Nephron (organoid): Measurements from ENCODE around the gene PLD1.
"Not testable (repeated sequence)": the region's sequence is repeated elsewhere in the genome, so short reads cannot be mapped to it uniquely, and the experiment has no call there.

Experiments used
- H3K27ac Mint-ChIP-seq, 3 experiments: 2 replicates each; pipeline ENCODE4 v1.8.0; 2020; ENCODE audit warnings: mixed read lengths in 3 of 3, mild to moderate bottlenecking in 2 of 3, moderate library complexity in 1 of 3
- H3K27me3 Mint-ChIP-seq: 2 replicates; pipeline ENCODE4 v1.8.0; 2021; ENCODE audit warnings: low read depth, mild to moderate bottlenecking, moderate library complexity, mixed read lengths
- H3K36me3 Mint-ChIP-seq: 2 replicates; pipeline ENCODE4 v1.8.0; 2020; ENCODE audit warnings: low read depth, mixed read lengths
- H3K4me1 Mint-ChIP-seq: 2 replicates; pipeline ENCODE4 v1.8.0; 2020; ENCODE audit warnings: mixed read lengths
- H3K4me3 Mint-ChIP-seq, 3 experiments: 2 replicates each; pipeline ENCODE4 v1.8.0; 2020; ENCODE audit warnings: mild to moderate bottlenecking in 3 of 3, mixed read lengths in 3 of 3, moderate library complexity in 2 of 3
- H3K9me3 Mint-ChIP-seq: 2 replicates; pipeline ENCODE4 v1.8.0; 2020; ENCODE audit warnings: mixed read lengths
- CTCF ChIP-seq, 3 experiments: fragments of 200-600 bp; sonication (generic); IDR thresholded peaks; one replicate each; pipeline ENCODE4 v1.5.0; 2021; ENCODE audit warnings: antibody characterized with exemption in 3 of 3; ENCODE audit not compliant: unreplicated experiment in 3 of 3

Gene PLD1

GRCh38 chr3:171748064-171748924 lies 62.0 kb downstream of the PLD1 start:
- Mint-ChIP-seq H3K27ac (peak overlapping the region; percentile 20 to 39 (median 21)), H3K9me3 (no peaks in the 10 kb centered on the region), H3K4me1 (peaks cover 46% of the 10 kb centered on the region), H3K27me3 (no peaks in the 10 kb centered on the region), H3K36me3 (peaks cover 6% of the 10 kb centered on the region), H3K4me3 (peak overlapping the region in 1 of 3 experiments; percentile 1)
- no peak for TF ChIP-seq CTCF (IDR thresholded peaks at IDR 0.05; ENCODE audit: unreplicated experiment in 3 of 3)

GRCh38 chr3:171747223-171747920 lies 62.9 kb downstream of the PLD1 start:
- H3K9me3 Mint-ChIP-seq: no peaks in the 10 kb centered on the region
- no peaks in the 10 kb centered on the region for H3K27me3 Mint-ChIP-seq
- no peak for TF ChIP-seq CTCF (IDR thresholded peaks at IDR 0.05; ENCODE audit: unreplicated experiment in 3 of 3)
- no peak overlapping the region for H3K4me3 Mint-ChIP-seq
- peaks cover 53% of the 10 kb centered on the region for H3K4me1 Mint-ChIP-seq
- H3K36me3 Mint-ChIP-seq: peaks cover 6% of the 10 kb centered on the region
- peak overlapping the region; percentile 19 to 34 (median 25) for H3K27ac Mint-ChIP-seq

GRCh38 chr3:171746320-171747222 lies 63.7 kb downstream of the PLD1 start:
- not testable (repeated sequence) for H3K27me3 Mint-ChIP-seq, H3K9me3 Mint-ChIP-seq, H3K4me3 Mint-ChIP-seq, H3K36me3 Mint-ChIP-seq
- peak overlapping the region in 1 of 3 experiments; percentile 34 for H3K27ac Mint-ChIP-seq
- H3K4me1 Mint-ChIP-seq: peaks cover 53% of the 10 kb centered on the region

GRCh38 chr3:171745577-171746319 lies 64.5 kb downstream of the PLD1 start:
- Mint-ChIP-seq H3K9me3 (no peaks in the 10 kb centered on the region), H3K27ac (no peak overlapping the region), H3K4me1 (peaks cover 58% of the 10 kb centered on the region), H3K36me3 (peaks cover 6% of the 10 kb centered on the region), H3K4me3 (no peak overlapping the region), H3K27me3 (no peaks in the 10 kb centered on the region)
- no peak for TF ChIP-seq CTCF (IDR thresholded peaks at IDR 0.05; ENCODE audit: unreplicated experiment in 3 of 3)

GRCh38 chr3:171744158-171744741 lies 66.0 kb downstream of the PLD1 start:
- Mint-ChIP-seq H3K4me1 (peaks cover 47% of the 10 kb centered on the region), H3K9me3 (no peaks in the 10 kb centered on the region), H3K27ac (no peak overlapping the region), H3K36me3 (peaks cover 6% of the 10 kb centered on the region), H3K27me3 (no peaks in the 10 kb centered on the region), H3K4me3 (no peak overlapping the region)
- no peak for TF ChIP-seq CTCF (IDR thresholded peaks at IDR 0.05; ENCODE audit: unreplicated experiment in 3 of 3)
